Measurements from ENCODE around the gene KRT85. TPM values are rescaled to one million over a fixed set of nuclear protein-coding genes. Genes with fewer than 3 reads are reported as not detected.

The KRT85 gene
- polyA plus RNA-seq, 2 of the 4 experiments (the other 2 are of a cell fraction): 3.7 TPM; not detected in 1

GRCh38 chr12:52332381-52332780 lies 34.9 kb downstream of the KRT85 start (continued):
- TF ChIP-seq GATA3 (IDR thresholded peaks at IDR 0.05; ENCODE audit: borderline replicate concordance): no peak
- TF ChIP-seq KDM5A (IDR thresholded peaks at IDR 0.05): no peak
- no peak for TF ChIP-seq POLR2A (IDR thresholded peaks at IDR 0.05; ENCODE audit: low read length)
- TF ChIP-seq MAFK (IDR thresholded peaks at IDR 0.05; ENCODE audit: partially characterized antibody): no peak
- no peak for TF ChIP-seq CEBPB (IDR thresholded peaks at IDR 0.05)
- no peak for TF ChIP-seq RAD21 (conservative IDR thresholded peaks at IDR 0.05 in 1 of 2, IDR thresholded peaks at IDR 0.05 in 1 of 2)
- TF ChIP-seq RNF2 (IDR thresholded peaks at IDR 0.05; ENCODE audit: borderline replicate concordance, low read depth): no peak
- TF ChIP-seq NPAS2 (CRISPR knock-in tag; IDR thresholded peaks at IDR 0.05; ENCODE audit: borderline replicate concordance): no peak
- TF ChIP-seq EHMT2 (IDR thresholded peaks at IDR 0.05; ENCODE audit: low read depth): no peak
- TF ChIP-seq CBX8 (IDR thresholded peaks at IDR 0.05): no peak

GRCh38 chr12:52331833-52332232 lies 35.4 kb downstream of the KRT85 start:
- no peak overlapping the region for H3K4me2 ChIP-seq
- WGBS (ENCODE audit: missing lambda C conversion rate): 97% methylated on average over 3 of the region's 3 CpGs
- H3K27ac ChIP-seq: peak overlapping the region in 1 of 2 experiments; percentile 90; a peak in 2 of 6 replicates
- ATAC-seq (no peak), FAIRE-seq (no peak), DNase-seq (ENCODE audit: low read depth in 1 of 2, low spot score in 1 of 2) (no peak)
- TF ChIP-seq CTCF (IDR thresholded peaks at IDR 0.05) (no peak), KDM1A (IDR thresholded peaks at IDR 0.05; ENCODE audit: low read depth) (no peak), EHF (CRISPR knock-in tag; IDR thresholded peaks at IDR 0.05) (no peak), POLR2AphosphoS2 (conservative IDR thresholded peaks at IDR 0.05; ENCODE audit: low read length) (no peak), NPAS2 (CRISPR knock-in tag; IDR thresholded peaks at IDR 0.05; ENCODE audit: borderline replicate concordance) (no peak), HMGXB4 (CRISPR knock-in tag; IDR thresholded peaks at IDR 0.05; ENCODE audit: borderline replicate concordance) (no peak)
- no peaks in the 10 kb centered on the region for H3K9me3 ChIP-seq
- CTCF ChIA-PET: interaction anchor here (1.1 to 15.7 kb wide), 10 partner anchors 12 to 548 kb away, joined by 4 to 387 read pairs (median 22); partner anchors contain the start of gene KRT86
- POLR2A ChIA-PET: no interaction called here
- H3K4me3 ChIP-seq: no peak overlapping the region
- H3K4me1 ChIP-seq: peaks cover 31% of the 10 kb centered on the region

GRCh38 chr12:52331039-52331438 lies 36.2 kb downstream of the KRT85 start:
- DNase-seq (ENCODE audit: low read depth in 1 of 2, low spot score in 1 of 2) (no peak), FAIRE-seq (no peak)
- 90% methylated on average over 1 of the region's 1 CpG for WGBS (ENCODE audit: missing lambda C conversion rate)
- TF ChIP-seq ZFP36 (IDR thresholded peaks at IDR 0.05; ENCODE audit: borderline replicate concordance, partially characterized antibody) (no peak), MAZ (IDR thresholded peaks at IDR 0.05; ENCODE audit: borderline replicate concordance, low read depth, low read length) (no peak), PBX3 (IDR thresholded peaks at IDR 0.05) (no peak), HES2 (IDR thresholded peaks at IDR 0.05) (no peak), NR3C1 (IDR thresholded peaks at IDR 0.05) (no peak), FOSB (CRISPR knock-in tag; IDR thresholded peaks at IDR 0.05) (no peak), CEBPB (IDR thresholded peaks at IDR 0.05) (no peak), ZSCAN20 (CRISPR knock-in tag; IDR thresholded peaks at IDR 0.05) (no peak), KDM5A (IDR thresholded peaks at IDR 0.05) (no peak), NFE2L2 (conservative IDR thresholded peaks at IDR 0.05; ENCODE audit: low read length) (no peak), JUNB (IDR thresholded peaks at IDR 0.05) (no peak), SMC3 (IDR thresholded peaks at IDR 0.05) (no peak), REST (IDR thresholded peaks at IDR 0.05) (no peak), MAFK (IDR thresholded peaks at IDR 0.05; ENCODE audit: partially characterized antibody) (no peak), HDAC2 (IDR thresholded peaks at IDR 0.05) (no peak), JUN (IDR thresholded peaks at IDR 0.05) (no peak), EHMT2 (IDR thresholded peaks at IDR 0.05; ENCODE audit: low read depth) (no peak)

More at GRCh38 chr12:52331039-52331438, 36.2 kb downstream of the KRT85 start:
- no peak for ATAC-seq
- ChIA-PET CTCF (interaction anchor here (0.7 to 15.7 kb wide), 10 partner anchors 8 to 548 kb away, joined by 3 to 387 read pairs (median 22); partner anchors contain the start of gene KRT86), POLR2A (no interaction called here)
- no peak overlapping the region for H3K4me3 ChIP-seq
- H3K9me3 ChIP-seq: no peaks in the 10 kb centered on the region
- H3K4me2 ChIP-seq: no peak overlapping the region
- peaks cover 30% of the 10 kb centered on the region for H3K4me1 ChIP-seq
- H3K27ac ChIP-seq: peak overlapping the region; percentile 6 to 90; a peak in 3 of 6 replicates
